Suprapubic skin (tissue), 4 donors: ENCODE results near the gene CYP19A1. TPM values are rescaled to one million over a fixed set of nuclear protein-coding genes. Genes with fewer than 3 reads are reported as not detected.
A peak's percentile ranks its signal among the peaks of the same experiment; 100 is the strongest.

Experiments
- DNase-seq, 2 donors: peaks; one replicate each; pipeline ENCODE4 v3.0.0-alpha.2; 2019; ENCODE audit warnings: low spot score in 2 of 2
- H3K27ac ChIP-seq: fragments of 200-600 bp; sonication (generic); one replicate; pipeline ENCODE4 v1.5.1; 2019
- H3K27me3 ChIP-seq: fragments of 200-600 bp; sonication (generic); one replicate; pipeline ENCODE4 v1.5.1; 2019
- H3K36me3 ChIP-seq: fragments of 200-600 bp; sonication (generic); one replicate; pipeline ENCODE4 v1.5.1; 2019
- H3K4me1 ChIP-seq: fragments of 200-600 bp; sonication (generic); one replicate; pipeline ENCODE4 v1.5.1; 2019
- H3K4me3 ChIP-seq: fragments of 200-600 bp; sonication (generic); one replicate; pipeline ENCODE4 v1.5.1; 2019; ENCODE audit warnings: mild to moderate bottlenecking
- H3K9me3 ChIP-seq: fragments of 200-600 bp; sonication (generic); one replicate; pipeline ENCODE4 v1.5.1; 2019
- EP300 ChIP-seq: sonication (generic); formaldehyde crosslinking; IDR thresholded peaks from one replicate; pipeline ENCODE4 v1.6.1; 2017; ENCODE audit warnings: antibody characterized with exemption
- POLR2A ChIP-seq, 2 donors: fragments of 450-650 bp; IDR thresholded peaks; one replicate each; pipeline ENCODE4 v1.6.1; 2017; ENCODE audit warnings: antibody characterized with exemption in 2 of 2, mild to moderate bottlenecking in 2 of 2, moderate library complexity in 2 of 2
- POLR2AphosphoS5 ChIP-seq, 3 donors: sonication (generic); formaldehyde crosslinking; IDR thresholded peaks; one replicate each; pipeline ENCODE4 v1.6.1; 2017; ENCODE audit warnings: antibody characterized with exemption in 3 of 3
- WGBS: methylation state at CpG from one replicate; pipeline ENCODE4 v1.1.5; 2018; 5-methylcytosine and 5-hydroxymethylcytosine counted together
- total RNA-seq, 4 donors: library from RNA; depleted of rRNA; stranded (reverse); fragments of >200 nt; gene quantifications; one replicate each; pipeline ENCODE4 v1.1.0, GENCODE V29; 2016
- TF ChIP-seq, protein P1 (sequence below), 2 donors: fragments of 200-600 bp in 1 of 2; fragments of 450-650 bp in 1 of 2; sonication (generic) in 1 of 2; IDR thresholded peaks; one replicate each; pipeline ENCODE4 v1.5.1; 2016 to 2019; ENCODE audit warnings: antibody characterized with exemption in 2 of 2, mild to moderate bottlenecking in 1 of 2, moderate library complexity in 1 of 2

The CYP19A1 gene
- total RNA-seq, 4 donors from 2014 or later, result 2.7 to 6.8 (median 5.6) TPM

GRCh38 chr15:51274956-51275355 lies 63.4 kb downstream of the CYP19A1 start:
- no peaks in the 10 kb centered on the region for H3K36me3 ChIP-seq
- no peak for DNase-seq
- H3K27ac ChIP-seq, result no peak overlapping the region
- H3K27me3 ChIP-seq, result peaks cover 3% of the 10 kb centered on the region
- TF ChIP-seq POLR2AphosphoS5 (IDR thresholded peaks at IDR 0.05) (no peak), POLR2A (IDR thresholded peaks at IDR 0.05) (no peak), EP300 (no peak)
- TF ChIP-seq, protein P1, sequence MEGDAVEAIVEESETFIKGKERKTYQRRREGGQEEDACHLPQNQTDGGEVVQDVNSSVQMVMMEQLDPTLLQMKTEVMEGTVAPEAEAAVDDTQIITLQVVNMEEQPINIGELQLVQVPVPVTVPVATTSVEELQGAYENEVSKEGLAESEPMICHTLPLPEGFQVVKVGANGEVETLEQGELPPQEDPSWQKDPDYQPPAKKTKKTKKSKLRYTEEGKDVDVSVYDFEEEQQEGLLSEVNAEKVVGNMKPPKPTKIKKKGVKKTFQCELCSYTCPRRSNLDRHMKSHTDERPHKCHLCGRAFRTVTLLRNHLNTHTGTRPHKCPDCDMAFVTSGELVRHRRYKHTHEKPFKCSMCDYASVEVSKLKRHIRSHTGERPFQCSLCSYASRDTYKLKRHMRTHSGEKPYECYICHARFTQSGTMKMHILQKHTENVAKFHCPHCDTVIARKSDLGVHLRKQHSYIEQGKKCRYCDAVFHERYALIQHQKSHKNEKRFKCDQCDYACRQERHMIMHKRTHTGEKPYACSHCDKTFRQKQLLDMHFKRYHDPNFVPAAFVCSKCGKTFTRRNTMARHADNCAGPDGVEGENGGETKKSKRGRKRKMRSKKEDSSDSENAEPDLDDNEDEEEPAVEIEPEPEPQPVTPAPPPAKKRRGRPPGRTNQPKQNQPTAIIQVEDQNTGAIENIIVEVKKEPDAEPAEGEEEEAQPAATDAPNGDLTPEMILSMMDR (IDR thresholded peaks at IDR 0.05), result no peak
- no peaks in the 10 kb centered on the region for H3K9me3 ChIP-seq
- WGBS, result 71% methylated on average over 4 of the region's 4 CpGs
- no peaks in the 10 kb centered on the region for H3K4me1 ChIP-seq
- no peak overlapping the region for H3K4me3 ChIP-seq

- H3K36me3 ChIP-seq, result no peaks in the 10 kb centered on the region
- no peak overlapping the region for H3K4me3 ChIP-seq
- WGBS, result 71% methylated on average over 6 of the region's 6 CpGs
- peaks cover 20% of the 10 kb centered on the region for H3K4me1 ChIP-seq
- peaks cover 12% of the 10 kb centered on the region for H3K27me3 ChIP-seq
- no peak for TF ChIP-seq EP300
- TF ChIP-seq POLR2AphosphoS5 (IDR thresholded peaks at IDR 0.05), result no peak
- TF ChIP-seq POLR2A (IDR thresholded peaks at IDR 0.05), result no peak
- TF ChIP-seq, protein P1 (IDR thresholded peaks at IDR 0.05), result no peak
- no peak for DNase-seq
- no peak overlapping the region for H3K27ac ChIP-seq
- no peaks in the 10 kb centered on the region for H3K9me3 ChIP-seq
Measured at GRCh38 chr15:51270706-51271105, 67.7 kb downstream of the CYP19A1 start.

DNA sequence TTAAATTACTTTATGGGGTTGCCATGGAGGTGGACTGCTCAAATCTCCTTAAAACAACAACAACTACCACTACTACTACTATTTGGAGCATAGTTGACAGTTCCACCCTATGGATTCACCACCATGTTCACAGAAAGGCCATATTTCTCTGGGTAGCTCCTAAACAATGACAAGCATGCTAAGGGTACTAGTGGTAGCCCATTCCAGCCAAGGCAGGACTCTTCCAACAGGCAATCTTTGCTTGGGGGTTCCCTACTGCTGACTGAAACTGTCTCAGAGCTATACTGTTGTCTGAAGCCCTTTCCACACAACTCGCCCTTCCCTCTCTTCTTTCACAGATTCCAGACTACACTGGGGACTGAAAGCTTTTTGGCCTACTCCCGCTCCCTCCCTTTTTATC lies 68.9 kb downstream of the CYP19A1 start:
- WGBS, result 50% methylated on average over 2 of the region's 2 CpGs
- H3K27ac ChIP-seq, result no peak overlapping the region
- TF ChIP-seq, protein P1 (IDR thresholded peaks at IDR 0.05), result no peak
- no peak overlapping the region for H3K4me3 ChIP-seq
- peaks cover 13% of the 10 kb centered on the region for H3K27me3 ChIP-seq
- no peaks in the 10 kb centered on the region for H3K9me3 ChIP-seq
- H3K36me3 ChIP-seq, result no peaks in the 10 kb centered on the region
- no peak for DNase-seq
- H3K4me1 ChIP-seq, result peaks cover 24% of the 10 kb centered on the region

DNA sequence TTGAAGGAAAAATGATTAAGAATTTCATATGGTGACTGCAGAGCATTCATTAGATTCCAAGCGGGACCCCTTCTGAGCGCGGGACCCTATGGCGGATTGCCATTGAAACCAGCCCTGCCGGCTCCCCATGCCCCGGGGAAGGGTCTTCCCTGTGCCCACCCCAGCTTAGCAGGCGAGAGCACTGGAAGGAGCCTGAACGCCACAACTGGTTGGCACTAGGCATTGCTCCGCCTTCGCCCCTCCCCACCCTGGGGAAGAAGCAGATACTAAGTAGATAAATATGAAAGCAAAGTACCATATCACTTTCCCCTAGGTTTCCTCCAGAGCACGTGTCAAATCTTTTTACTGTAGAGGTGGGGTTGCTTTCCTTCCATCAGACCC lies 70.7 kb downstream of the CYP19A1 start:
- 3% methylated on average over 9 of the region's 11 CpGs for WGBS
- H3K27ac ChIP-seq, result peak overlapping the region; percentile 52
- H3K27me3 ChIP-seq, result peaks cover 13% of the 10 kb centered on the region
- DNase-seq, result no peak
- TF ChIP-seq EP300 (no peak), POLR2A (IDR thresholded peaks at IDR 0.05) (no peak), POLR2AphosphoS5 (IDR thresholded peaks at IDR 0.05) (no peak)
- TF ChIP-seq, protein P1 (IDR thresholded peaks at IDR 0.05), result no peak
- H3K4me3 ChIP-seq, result peak overlapping the region; percentile 49
- H3K36me3 ChIP-seq, result no peaks in the 10 kb centered on the region
- H3K9me3 ChIP-seq, result no peaks in the 10 kb centered on the region
- H3K4me1 ChIP-seq, result peaks cover 24% of the 10 kb centered on the region

DNA sequence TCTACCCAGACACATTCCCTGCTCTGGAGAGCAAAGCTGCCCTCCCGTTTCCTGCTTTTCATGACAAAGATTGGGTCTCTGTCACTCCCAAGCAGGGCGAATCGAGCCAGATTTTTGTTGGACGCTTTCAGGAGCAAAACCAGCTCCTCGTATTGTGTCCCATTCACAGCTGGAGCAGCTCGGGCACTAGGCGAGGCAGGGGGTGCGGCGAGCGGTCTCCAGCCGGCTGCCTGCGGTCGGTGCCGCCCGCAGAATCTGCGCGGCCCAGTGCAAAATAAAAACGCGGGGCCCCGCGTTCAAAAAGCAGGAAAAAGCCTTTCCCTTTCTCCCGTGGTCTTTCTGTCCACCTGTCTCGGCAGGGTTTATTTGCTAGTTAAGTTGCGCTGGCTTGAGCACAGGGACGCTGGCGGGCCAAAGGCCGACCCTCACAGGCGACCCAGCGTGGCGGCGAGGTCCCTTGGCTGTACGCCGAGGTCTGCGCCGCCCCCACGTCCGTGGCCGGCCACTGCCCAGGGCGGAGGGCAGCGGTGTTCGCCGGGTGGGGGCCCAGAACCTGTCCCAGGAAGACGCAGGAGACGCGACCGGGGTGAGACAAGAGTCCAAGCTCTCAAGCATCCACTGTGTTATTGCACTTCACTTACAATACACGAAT lies 71.2 kb downstream of the CYP19A1 start:
- under 1% methylated on average over 47 of the region's 47 CpGs for WGBS
- Histone ChIP-seq H3K27ac (peak overlapping the region; percentile 52), H3K9me3 (no peaks in the 10 kb centered on the region), H3K27me3 (peaks cover 13% of the 10 kb centered on the region), H3K4me3 (peak overlapping the region; percentile 49), H3K36me3 (no peaks in the 10 kb centered on the region), H3K4me1 (peaks cover 24% of the 10 kb centered on the region)
- TF ChIP-seq EP300 (no peak), POLR2A (IDR thresholded peaks at IDR 0.05) (no peak), POLR2AphosphoS5 (IDR thresholded peaks at IDR 0.05) (no peak)
- TF ChIP-seq, protein P1 (IDR thresholded peaks at IDR 0.05), result no peak
- DNase-seq, result no peak
